H1 (cell line): Measurements from ENCODE around the gene VEPH1. TPM values are rescaled to one million over a fixed set of nuclear protein-coding genes. Genes with fewer than 3 reads are reported as not detected.

Experiments used
- polyA plus RNA-seq, 7 experiments: library from polyadenylated mRNA; depleted of rRNA in 3 of 7; stranded (reverse) in 5 of 7; unstranded in 2 of 7; fragments of >200 nt in 5 of 7; fragments of 200-250 nt in 2 of 7; gene quantifications; 1 replicate in 5 of 7; 2 replicates in 1 of 7; 4 replicates in 1 of 7; pipeline versions ENCODE4 v1.2.1 to v1.2.3, GENCODE V29; 2011 to 2013; ENCODE audit warnings: missing spikeins in 2 of 7, mixed read lengths in 2 of 7
- total RNA-seq: library from RNA; stranded (reverse); fragmentation: NEBNext Ultra II Directional; extraction: Animal tissue kit (Norgen Biotek cat#: 25700); gene quantifications from 2 replicates; pipeline ENCODE4 v1.2.1, GENCODE V29; 2021
- TF ChIP-seq, protein P1 (sequence below): fragments of 300-600 bp; sonication (generic); IDR thresholded peaks from 2 replicates; pipeline ENCODE4 v1.7.1; 2012; ENCODE audit warnings: low read length, moderate library complexity, mild to moderate bottlenecking, inconsistent platforms; ENCODE audit not compliant: insufficient replicate concordance

Gene VEPH1
- total and polyA plus RNA-seq, 2 of the 8 experiments (the other 6 are each of a cell fraction or from before 2014, with no cell fraction given) = 12.0 to 18.3 TPM

DNA sequence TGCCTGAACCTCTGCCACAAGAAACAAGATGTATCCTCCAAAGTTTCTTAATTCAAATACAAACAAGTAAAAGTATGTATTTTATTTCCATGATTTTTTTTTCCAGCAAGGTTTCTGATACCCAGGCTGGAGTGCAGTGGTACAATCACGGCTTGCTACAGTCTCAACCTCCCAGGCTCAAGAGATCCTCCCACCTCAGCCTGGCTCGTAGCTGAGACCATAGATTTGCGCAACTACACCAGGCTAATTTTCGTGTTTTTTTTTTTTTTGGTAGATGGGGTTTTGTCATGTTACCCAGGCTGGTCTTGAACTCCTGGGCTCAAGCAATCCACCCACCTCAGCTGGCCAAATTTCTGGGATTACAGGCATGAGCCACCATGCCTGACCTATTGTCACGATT lies 12.2 kb upstream of the VEPH1 start (continued):
- TF ChIP-seq, protein P1, sequence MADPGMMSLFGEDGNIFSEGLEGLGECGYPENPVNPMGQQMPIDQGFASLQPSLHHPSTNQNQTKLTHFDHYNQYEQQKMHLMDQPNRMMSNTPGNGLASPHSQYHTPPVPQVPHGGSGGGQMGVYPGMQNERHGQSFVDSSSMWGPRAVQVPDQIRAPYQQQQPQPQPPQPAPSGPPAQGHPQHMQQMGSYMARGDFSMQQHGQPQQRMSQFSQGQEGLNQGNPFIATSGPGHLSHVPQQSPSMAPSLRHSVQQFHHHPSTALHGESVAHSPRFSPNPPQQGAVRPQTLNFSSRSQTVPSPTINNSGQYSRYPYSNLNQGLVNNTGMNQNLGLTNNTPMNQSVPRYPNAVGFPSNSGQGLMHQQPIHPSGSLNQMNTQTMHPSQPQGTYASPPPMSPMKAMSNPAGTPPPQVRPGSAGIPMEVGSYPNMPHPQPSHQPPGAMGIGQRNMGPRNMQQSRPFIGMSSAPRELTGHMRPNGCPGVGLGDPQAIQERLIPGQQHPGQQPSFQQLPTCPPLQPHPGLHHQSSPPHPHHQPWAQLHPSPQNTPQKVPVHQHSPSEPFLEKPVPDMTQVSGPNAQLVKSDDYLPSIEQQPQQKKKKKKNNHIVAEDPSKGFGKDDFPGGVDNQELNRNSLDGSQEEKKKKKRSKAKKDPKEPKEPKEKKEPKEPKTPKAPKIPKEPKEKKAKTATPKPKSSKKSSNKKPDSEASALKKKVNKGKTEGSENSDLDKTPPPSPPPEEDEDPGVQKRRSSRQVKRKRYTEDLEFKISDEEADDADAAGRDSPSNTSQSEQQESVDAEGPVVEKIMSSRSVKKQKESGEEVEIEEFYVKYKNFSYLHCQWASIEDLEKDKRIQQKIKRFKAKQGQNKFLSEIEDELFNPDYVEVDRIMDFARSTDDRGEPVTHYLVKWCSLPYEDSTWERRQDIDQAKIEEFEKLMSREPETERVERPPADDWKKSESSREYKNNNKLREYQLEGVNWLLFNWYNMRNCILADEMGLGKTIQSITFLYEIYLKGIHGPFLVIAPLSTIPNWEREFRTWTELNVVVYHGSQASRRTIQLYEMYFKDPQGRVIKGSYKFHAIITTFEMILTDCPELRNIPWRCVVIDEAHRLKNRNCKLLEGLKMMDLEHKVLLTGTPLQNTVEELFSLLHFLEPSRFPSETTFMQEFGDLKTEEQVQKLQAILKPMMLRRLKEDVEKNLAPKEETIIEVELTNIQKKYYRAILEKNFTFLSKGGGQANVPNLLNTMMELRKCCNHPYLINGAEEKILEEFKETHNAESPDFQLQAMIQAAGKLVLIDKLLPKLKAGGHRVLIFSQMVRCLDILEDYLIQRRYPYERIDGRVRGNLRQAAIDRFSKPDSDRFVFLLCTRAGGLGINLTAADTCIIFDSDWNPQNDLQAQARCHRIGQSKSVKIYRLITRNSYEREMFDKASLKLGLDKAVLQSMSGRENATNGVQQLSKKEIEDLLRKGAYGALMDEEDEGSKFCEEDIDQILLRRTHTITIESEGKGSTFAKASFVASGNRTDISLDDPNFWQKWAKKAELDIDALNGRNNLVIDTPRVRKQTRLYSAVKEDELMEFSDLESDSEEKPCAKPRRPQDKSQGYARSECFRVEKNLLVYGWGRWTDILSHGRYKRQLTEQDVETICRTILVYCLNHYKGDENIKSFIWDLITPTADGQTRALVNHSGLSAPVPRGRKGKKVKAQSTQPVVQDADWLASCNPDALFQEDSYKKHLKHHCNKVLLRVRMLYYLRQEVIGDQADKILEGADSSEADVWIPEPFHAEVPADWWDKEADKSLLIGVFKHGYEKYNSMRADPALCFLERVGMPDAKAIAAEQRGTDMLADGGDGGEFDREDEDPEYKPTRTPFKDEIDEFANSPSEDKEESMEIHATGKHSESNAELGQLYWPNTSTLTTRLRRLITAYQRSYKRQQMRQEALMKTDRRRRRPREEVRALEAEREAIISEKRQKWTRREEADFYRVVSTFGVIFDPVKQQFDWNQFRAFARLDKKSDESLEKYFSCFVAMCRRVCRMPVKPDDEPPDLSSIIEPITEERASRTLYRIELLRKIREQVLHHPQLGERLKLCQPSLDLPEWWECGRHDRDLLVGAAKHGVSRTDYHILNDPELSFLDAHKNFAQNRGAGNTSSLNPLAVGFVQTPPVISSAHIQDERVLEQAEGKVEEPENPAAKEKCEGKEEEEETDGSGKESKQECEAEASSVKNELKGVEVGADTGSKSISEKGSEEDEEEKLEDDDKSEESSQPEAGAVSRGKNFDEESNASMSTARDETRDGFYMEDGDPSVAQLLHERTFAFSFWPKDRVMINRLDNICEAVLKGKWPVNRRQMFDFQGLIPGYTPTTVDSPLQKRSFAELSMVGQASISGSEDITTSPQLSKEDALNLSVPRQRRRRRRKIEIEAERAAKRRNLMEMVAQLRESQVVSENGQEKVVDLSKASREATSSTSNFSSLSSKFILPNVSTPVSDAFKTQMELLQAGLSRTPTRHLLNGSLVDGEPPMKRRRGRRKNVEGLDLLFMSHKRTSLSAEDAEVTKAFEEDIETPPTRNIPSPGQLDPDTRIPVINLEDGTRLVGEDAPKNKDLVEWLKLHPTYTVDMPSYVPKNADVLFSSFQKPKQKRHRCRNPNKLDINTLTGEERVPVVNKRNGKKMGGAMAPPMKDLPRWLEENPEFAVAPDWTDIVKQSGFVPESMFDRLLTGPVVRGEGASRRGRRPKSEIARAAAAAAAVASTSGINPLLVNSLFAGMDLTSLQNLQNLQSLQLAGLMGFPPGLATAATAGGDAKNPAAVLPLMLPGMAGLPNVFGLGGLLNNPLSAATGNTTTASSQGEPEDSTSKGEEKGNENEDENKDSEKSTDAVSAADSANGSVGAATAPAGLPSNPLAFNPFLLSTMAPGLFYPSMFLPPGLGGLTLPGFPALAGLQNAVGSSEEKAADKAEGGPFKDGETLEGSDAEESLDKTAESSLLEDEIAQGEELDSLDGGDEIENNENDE = no peak
- TF ChIP-seq, all 59 proteins: peak for 0
